Neural progenitor cell (in vitro differentiated cells): ENCODE data around the gene C19orf67.

Experiments
- EZH2 ChIP-seq: fragments of 200-600 bp; sonication (generic); IDR thresholded peaks from 2 replicates; pipeline ENCODE4 v1.6.1; 2017; ENCODE audit warnings: antibody characterized with exemption, mild to moderate bottlenecking, moderate library complexity
- EZH2phosphoT487 ChIP-seq: fragments of 200-600 bp; sonication (generic); IDR thresholded peaks from 2 replicates; pipeline ENCODE4 v1.6.1; 2017; ENCODE audit warnings: antibody characterized with exemption
- TF ChIP-seq, protein P1 (sequence below): fragments of 200-600 bp; sonication (generic); IDR thresholded peaks from 2 replicates; pipeline ENCODE4 v1.5.1; 2017; ENCODE audit warnings: antibody characterized with exemption, mild to moderate bottlenecking

- TF ChIP-seq, protein P1, sequence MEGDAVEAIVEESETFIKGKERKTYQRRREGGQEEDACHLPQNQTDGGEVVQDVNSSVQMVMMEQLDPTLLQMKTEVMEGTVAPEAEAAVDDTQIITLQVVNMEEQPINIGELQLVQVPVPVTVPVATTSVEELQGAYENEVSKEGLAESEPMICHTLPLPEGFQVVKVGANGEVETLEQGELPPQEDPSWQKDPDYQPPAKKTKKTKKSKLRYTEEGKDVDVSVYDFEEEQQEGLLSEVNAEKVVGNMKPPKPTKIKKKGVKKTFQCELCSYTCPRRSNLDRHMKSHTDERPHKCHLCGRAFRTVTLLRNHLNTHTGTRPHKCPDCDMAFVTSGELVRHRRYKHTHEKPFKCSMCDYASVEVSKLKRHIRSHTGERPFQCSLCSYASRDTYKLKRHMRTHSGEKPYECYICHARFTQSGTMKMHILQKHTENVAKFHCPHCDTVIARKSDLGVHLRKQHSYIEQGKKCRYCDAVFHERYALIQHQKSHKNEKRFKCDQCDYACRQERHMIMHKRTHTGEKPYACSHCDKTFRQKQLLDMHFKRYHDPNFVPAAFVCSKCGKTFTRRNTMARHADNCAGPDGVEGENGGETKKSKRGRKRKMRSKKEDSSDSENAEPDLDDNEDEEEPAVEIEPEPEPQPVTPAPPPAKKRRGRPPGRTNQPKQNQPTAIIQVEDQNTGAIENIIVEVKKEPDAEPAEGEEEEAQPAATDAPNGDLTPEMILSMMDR: no peak
- no peak for TF ChIP-seq EZH2
- TF ChIP-seq EZH2phosphoT487: no peak
Observed at GRCh38 chr19:14053500-14053899, 32.1 kb downstream of the C19orf67 start.
